Adrenal gland (tissue), 5 donors: ENCODE data around the gene MARCHF4.

Source experiments
- CTCF ChIP-seq, 6 experiments: fragments of 450-650 bp in 4 of 6; fragments of 200-600 bp in 2 of 6; sonication (generic) in 1 of 6; IDR thresholded peaks; 1 replicate in 5 of 6; 2 replicates in 1 of 6; pipeline versions ENCODE4 v1.5.1 to v1.8.0; 2016 to 2021; ENCODE audit warnings: antibody characterized with exemption in 6 of 6, mild to moderate bottlenecking in 2 of 6, moderate library complexity in 1 of 6
- POLR2A ChIP-seq, 2 donors: fragments of 450-650 bp; IDR thresholded peaks; one replicate each; pipeline ENCODE4 v1.6.1; 2017; ENCODE audit warnings: antibody characterized with exemption in 2 of 2, mild to moderate bottlenecking in 2 of 2, moderate library complexity in 1 of 2
- donor health status: DM: no; HTN: no; CAD: no.

GRCh38 chr2:216406826-216407225 lies 34.5 kb upstream of the MARCHF4 start:
- TF ChIP-seq CTCF (IDR thresholded peaks at IDR 0.05) = no peak
- no peak for TF ChIP-seq POLR2A (IDR thresholded peaks at IDR 0.05)
